ENCODE measurements around the gene CYB5B. TPM values are rescaled to one million over a fixed set of nuclear protein-coding genes. Genes with fewer than 3 reads are reported as not detected.
A peak's percentile ranks its signal among the peaks of the same experiment; 100 is the strongest.

The CYB5B gene
- polyA plus RNA-seq, 3 donors = 32.3 to 90.4 (median 84.9) TPM

DNA sequence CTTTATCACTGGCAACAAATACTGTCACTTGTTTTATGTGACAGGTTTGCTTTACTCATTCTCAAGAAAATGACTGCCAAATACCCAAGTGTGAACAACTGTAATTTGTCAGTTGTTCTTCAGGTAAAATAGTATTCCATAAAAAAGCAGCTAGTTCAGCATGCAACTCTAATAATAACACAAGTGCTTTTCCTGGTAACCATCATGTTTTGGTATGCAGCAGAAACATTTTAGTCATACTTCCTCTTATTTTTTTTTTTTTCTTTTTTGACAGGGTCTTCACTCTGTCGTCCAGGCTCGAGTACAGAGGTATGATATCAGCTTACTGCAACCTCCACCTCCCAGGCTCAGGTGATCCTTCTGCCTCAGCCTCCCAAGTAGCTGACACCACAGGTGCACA lies 43.2 kb upstream of the CYB5B start:
- Histone ChIP-seq H3K4me2 (replicated peaks; ENCODE audit: extremely low read depth, low read length, poor library complexity, severe bottlenecking) (no peak overlapping the region), H3K9ac (ENCODE audit: insufficient read depth, low read length, poor library complexity, severe bottlenecking) (no peak overlapping the region), H3K9me3 (replicated peaks in 1 of 2; ENCODE audit: control insufficient read depth in 1 of 2, insufficient read depth in 1 of 2, low read length in 2 of 2) (no peaks in the 10 kb centered on the region), H3K27me3 (ENCODE audit: control insufficient read depth in 2 of 2, insufficient read depth in 2 of 2, low read length in 2 of 2) (no peaks in the 10 kb centered on the region), H2AFZ (ENCODE audit: insufficient read depth, low read depth, low read length, poor library complexity, severe bottlenecking) (no peak overlapping the region), H3K4me3 (replicated peaks in 1 of 3; ENCODE audit: low read depth in 2 of 3, low read length in 3 of 3) (no peak overlapping the region), H3K4me1 (ENCODE audit: control insufficient read depth in 1 of 2, insufficient read depth in 2 of 2, low read length in 2 of 2) (peaks cover 18 to 29% of the 10 kb centered on the region in 2 donors), H3K36me3 (replicated peaks in 1 of 2; ENCODE audit: control insufficient read depth in 1 of 2, insufficient read depth in 2 of 2, low read length in 2 of 2) (peaks cover 32 to 76% of the 10 kb centered on the region in 2 donors), H4K20me1 (ENCODE audit: insufficient read depth, low read length) (peaks cover 22% of the 10 kb centered on the region), H3K27ac (ENCODE audit: low read depth in 1 of 2, low read length in 2 of 2) (peak overlapping the region in 1 of 2 donors; percentile 64), H3K79me2 (ENCODE audit: insufficient read depth, low read length) (peaks cover 55% of the 10 kb centered on the region)
- H3K36me3 Mint-ChIP-seq = peaks cover 54 to 66% of the 10 kb centered on the region in 2 donors
- peaks cover 0 to 3% (median 0%) of the 10 kb centered on the region in 7 donors for H3K9me3 Mint-ChIP-seq
- TF ChIP-seq, protein P1, sequence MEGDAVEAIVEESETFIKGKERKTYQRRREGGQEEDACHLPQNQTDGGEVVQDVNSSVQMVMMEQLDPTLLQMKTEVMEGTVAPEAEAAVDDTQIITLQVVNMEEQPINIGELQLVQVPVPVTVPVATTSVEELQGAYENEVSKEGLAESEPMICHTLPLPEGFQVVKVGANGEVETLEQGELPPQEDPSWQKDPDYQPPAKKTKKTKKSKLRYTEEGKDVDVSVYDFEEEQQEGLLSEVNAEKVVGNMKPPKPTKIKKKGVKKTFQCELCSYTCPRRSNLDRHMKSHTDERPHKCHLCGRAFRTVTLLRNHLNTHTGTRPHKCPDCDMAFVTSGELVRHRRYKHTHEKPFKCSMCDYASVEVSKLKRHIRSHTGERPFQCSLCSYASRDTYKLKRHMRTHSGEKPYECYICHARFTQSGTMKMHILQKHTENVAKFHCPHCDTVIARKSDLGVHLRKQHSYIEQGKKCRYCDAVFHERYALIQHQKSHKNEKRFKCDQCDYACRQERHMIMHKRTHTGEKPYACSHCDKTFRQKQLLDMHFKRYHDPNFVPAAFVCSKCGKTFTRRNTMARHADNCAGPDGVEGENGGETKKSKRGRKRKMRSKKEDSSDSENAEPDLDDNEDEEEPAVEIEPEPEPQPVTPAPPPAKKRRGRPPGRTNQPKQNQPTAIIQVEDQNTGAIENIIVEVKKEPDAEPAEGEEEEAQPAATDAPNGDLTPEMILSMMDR (IDR thresholded peaks at IDR 0.05) = no peak
- peak overlapping the region; percentile 6 to 35 for H3K4me3 Mint-ChIP-seq
- intact Hi-C loops (cut with micrococcal nuclease) = loop anchor here in 1 of 2 donors (5.0 kb wide), 1 partner anchor 44 kb away; the partner anchor contains the start of genes COG8 and NIP7
- no CpG with 5 or more reads among the region's 2 CpGs for WGBS (ENCODE audit: insufficient coverage)
- H3K4me1 Mint-ChIP-seq = peaks cover 24% of the 10 kb centered on the region
- no peak for DNase-seq
- H3K27ac Mint-ChIP-seq = peak overlapping the region; percentile 62 to 87 (median 78)
- peaks cover 0 to 1% (median 0%) of the 10 kb centered on the region in 3 donors for H3K27me3 Mint-ChIP-seq (ENCODE audit: low read depth in 3 of 3)

- peaks cover 0 to 1% (median 1%) of the 10 kb centered on the region in 3 donors for H3K27me3 Mint-ChIP-seq (ENCODE audit: low read depth in 3 of 3)
- H4K20me1 ChIP-seq (ENCODE audit: insufficient read depth, low read length) = peaks cover 18% of the 10 kb centered on the region
- H3K9me3 ChIP-seq (replicated peaks in 1 of 2; ENCODE audit: control insufficient read depth in 1 of 2, insufficient read depth in 1 of 2, low read length in 2 of 2) = no peaks in the 10 kb centered on the region
- peaks cover 56% of the 10 kb centered on the region for H3K79me2 ChIP-seq (ENCODE audit: insufficient read depth, low read length)
- H3K36me3 ChIP-seq (replicated peaks in 1 of 2; ENCODE audit: control insufficient read depth in 1 of 2, insufficient read depth in 2 of 2, low read length in 2 of 2) = peaks cover 32 to 69% of the 10 kb centered on the region in 2 donors
- peak overlapping the region in 1 of 2 donors; percentile 64 for H3K27ac ChIP-seq (ENCODE audit: low read depth in 1 of 2, low read length in 2 of 2)
- peaks cover 19 to 30% of the 10 kb centered on the region in 2 donors for H3K4me1 ChIP-seq (ENCODE audit: control insufficient read depth in 1 of 2, insufficient read depth in 2 of 2, low read length in 2 of 2)
- TF ChIP-seq, protein P1 (IDR thresholded peaks at IDR 0.05) = no peak
- peaks cover 0 to 3% (median 0%) of the 10 kb centered on the region in 7 donors for H3K9me3 Mint-ChIP-seq
- no peak overlapping the region for H2AFZ ChIP-seq (ENCODE audit: insufficient read depth, low read depth, low read length, poor library complexity, severe bottlenecking)
- H3K36me3 Mint-ChIP-seq = peaks cover 47 to 55% of the 10 kb centered on the region in 2 donors
- no peak overlapping the region for H3K9ac ChIP-seq (ENCODE audit: insufficient read depth, low read length, poor library complexity, severe bottlenecking)
- intact Hi-C loops (cut with micrococcal nuclease) = loop anchor here in 1 of 2 donors (5.0 kb wide), 1 partner anchor 45 kb away; the partner anchor contains the start of genes COG8 and NIP7
- no peak overlapping the region for H3K4me3 ChIP-seq (replicated peaks in 1 of 3; ENCODE audit: low read depth in 2 of 3, low read length in 3 of 3)
- no peak overlapping the region for H3K4me3 Mint-ChIP-seq
- peaks cover 24% of the 10 kb centered on the region for H3K4me1 Mint-ChIP-seq
- peak overlapping the region in 2 of 7 donors; percentile 17 to 57 for H3K27ac Mint-ChIP-seq
- no peaks in the 10 kb centered on the region for H3K27me3 ChIP-seq (ENCODE audit: control insufficient read depth in 2 of 2, insufficient read depth in 2 of 2, low read length in 2 of 2)
- DNase-seq = no peak
- no peak overlapping the region for H3K4me2 ChIP-seq (replicated peaks; ENCODE audit: extremely low read depth, low read length, poor library complexity, severe bottlenecking)
- WGBS (ENCODE audit: insufficient coverage) = no CpG with 5 or more reads among the region's 2 CpGs
Observed at GRCh38 chr16:69382421-69382820, 42.0 kb upstream of the CYB5B start.
